GM21717 (cell line): ENCODE data around the gene RPL21.

Source experiments
- ATAC-seq: cut with Tn5 transposase; IDR thresholded peaks from one replicate; pipeline ENCODE4 v1.9.1; 2021; ENCODE audit warnings: mild to moderate bottlenecking, moderate library complexity; ENCODE audit not compliant: unreplicated experiment

The RPL21 gene

DNA sequence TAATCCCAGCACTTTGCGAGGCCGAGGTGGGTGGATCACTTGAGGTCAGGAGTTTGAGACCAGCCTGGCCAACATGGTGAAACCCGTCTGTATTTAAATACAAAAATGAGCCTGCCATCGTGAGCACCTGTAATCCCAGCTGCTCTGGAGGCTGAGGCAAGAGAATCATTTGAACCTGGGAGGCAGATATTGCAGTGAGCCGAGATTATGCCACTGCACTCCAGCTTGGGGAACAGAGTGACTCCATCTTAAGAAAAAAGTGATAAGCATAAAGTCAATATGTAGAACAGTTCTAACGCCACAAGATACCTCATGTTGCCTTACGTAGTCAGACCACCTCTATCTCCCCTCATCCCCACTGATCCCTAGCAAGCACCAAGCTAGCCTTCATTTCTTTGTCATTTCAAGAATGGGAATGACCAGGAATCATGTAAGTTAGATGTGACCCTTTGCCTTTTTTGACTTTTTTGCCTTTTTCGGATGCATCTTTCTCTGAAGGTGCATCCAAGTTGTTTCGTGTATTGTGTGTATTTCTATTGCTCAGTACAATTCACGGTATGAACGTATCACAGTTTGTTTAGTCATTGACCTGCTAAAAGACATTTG lies 6.4 kb downstream of the RPL21 start:
- ATAC-seq, result no peak

GRCh38 chr13:27258637-27259386 lies 7.5 kb downstream of the RPL21 start:
- ATAC-seq, result no peak

- ATAC-seq, result no peak
Observed at GRCh38 chr13:27259831-27260230, 8.5 kb downstream of the RPL21 start.

DNA sequence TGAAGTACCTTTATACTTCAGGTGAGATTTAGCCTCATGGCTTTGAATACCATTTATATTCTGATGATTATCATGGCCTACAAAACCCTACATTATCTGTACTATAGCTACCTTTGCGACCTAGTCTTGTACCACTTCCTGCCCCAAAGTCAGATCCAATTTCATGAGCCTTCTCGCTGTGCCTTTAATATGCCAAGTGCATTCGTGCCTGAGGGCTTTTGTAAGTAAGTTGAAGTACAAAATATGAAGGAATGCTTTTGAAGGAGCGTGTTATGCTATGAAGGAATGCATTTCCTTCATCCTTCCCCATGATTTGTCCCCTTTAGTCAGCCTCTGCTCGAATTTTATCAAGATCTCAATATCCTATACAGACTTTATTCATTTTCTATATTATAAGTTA lies 10.0 kb downstream of the RPL21 start:
- ATAC-seq, result no peak

DNA sequence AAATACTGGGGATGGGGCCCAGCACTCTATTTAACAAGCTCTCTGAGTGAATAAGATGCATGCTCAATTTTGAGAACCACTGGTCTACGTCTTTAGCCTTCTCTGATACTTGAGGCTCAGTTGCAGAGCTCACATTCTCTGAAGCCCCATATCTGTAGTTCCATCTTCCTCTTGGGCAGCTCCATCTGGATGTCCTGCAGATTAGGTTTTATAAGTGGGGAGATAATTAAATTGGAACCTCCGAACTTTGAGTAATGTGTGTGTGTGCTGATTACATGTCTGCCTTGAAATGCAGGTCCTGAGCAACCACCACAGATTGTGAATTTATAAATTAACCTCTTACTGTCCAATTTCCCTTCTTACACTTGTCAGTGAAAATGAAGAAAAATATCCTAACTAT lies 12.1 kb downstream of the RPL21 start:
- ATAC-seq, result no peak

DNA sequence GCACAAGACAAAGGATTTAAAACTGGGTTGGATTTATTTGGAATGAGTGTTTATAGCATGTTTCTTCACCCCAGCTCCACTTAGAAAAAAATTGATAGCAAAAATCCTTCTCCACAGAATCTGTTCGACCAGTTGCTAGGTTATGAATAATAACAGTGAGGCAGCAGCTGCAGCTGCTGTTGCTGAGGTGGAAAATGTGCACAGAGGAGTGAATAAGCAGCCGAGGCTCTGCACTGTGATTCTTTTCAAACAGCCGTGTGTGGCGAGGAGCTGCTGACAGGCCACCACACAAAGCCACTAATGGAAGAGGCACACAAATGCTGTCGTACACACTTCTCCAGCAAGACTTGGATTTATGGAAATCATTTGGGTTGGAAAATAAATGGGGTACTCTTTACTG lies 12.8 kb downstream of the RPL21 start:
- ATAC-seq, result no peak

GRCh38 chr13:27264648-27265047 lies 13.3 kb downstream of the RPL21 start:
- ATAC-seq, result no peak

DNA sequence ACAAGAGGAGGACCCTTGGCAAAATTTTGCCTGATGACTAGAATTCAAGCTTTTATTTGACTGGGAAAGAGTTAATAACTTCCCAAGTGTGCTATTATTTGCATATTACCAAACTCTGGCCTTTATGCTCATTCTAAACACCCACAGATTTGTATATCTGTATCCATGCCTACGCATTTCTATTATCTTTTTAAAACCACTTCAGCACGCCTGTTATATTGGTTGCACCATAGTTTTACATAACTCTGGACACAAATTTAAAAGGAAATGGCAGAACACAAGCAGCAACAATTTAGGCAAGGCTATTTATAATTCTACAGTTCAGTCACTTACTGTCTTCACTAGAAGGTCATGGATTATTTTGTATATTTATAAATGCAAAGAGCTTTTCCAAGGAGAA lies 15.6 kb downstream of the RPL21 start:
- no peak for ATAC-seq

GRCh38 chr13:27267596-27267995 lies 16.2 kb downstream of the RPL21 start:
- no peak for ATAC-seq

GRCh38 chr13:27269114-27269665 lies 17.8 kb downstream of the RPL21 start:
- no peak for ATAC-seq

DNA sequence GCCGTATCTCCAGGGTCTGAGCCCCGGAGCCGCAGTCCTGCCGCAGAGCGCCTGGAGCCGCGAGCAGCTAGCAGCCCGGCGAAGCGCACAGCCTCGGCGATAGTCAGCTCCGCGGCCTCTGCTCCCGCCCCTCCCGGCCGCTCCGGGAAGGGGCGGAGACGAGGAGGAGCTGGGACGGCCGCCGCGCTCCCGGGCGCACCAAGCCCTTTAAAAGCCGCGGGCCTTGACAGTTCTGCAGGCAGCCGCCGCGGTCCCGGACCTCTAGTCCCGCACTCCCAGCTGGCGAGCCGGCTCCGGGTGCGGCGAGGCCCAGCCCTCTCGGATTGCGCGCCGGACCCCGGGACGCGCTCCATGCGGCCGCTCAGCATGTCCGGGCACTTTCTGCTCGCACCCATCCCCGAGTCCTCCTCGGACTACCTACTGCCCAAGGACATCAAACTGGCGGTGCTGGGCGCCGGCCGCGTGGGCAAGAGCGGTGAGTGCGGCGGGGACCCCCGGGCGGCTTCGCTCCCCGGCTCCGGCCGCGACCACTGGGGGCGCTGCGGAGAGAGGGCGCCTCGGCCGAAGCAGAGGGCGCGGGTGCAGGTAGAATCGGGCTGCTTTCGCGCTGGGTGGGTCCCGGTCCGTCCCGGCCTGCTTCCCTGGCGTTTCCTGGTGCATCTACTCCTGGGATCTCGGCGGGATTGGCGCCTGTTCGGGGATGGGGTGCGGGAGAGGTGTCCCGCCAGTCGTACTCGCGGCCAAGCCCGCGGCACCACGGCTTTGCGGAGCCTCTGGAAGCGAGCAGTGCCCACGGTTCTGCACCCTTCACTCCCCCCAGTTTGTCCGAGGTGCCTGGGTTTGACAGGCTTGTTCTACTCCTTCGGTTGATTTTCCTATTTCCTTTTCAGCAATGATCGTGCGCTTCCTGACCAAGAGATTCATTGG lies 19.5 kb downstream of the RPL21 start, which contains the start of gene RASL11A:
RASL11A (plus strand) TSS at position 237 of the 927 bp plus-strand sequence; CDS start at position 352, 115 bp downstream.
- ATAC-seq, result peak; percentile 86

DNA sequence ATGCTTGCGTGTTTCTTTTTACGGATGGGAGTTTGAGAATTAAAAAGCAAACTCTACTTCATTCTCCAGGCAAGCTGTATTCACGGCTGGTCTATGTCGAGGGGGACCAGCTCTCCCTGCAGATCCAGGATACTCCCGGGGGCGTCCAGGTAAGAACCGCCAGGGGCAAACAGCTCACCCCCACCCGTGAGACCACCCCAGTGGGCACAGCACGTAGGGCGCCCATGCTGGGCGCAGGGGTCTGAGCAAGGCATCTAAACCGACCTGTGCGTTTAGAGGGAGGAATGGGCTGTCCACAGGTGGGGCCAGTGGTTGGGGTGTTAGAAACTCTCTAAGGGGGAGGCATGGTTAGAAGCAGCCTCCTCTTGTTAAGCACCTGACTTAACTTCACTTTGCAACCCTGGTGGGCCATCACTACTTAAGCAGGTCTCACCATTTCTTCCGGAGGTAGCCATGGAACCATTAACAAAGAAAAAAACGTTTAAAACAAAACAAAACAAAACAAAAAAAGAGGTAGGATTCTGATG lies 20.3 kb downstream of the RPL21 start:
- ATAC-seq, result no peak

GRCh38 chr13:27273658-27274425 lies 22.5 kb downstream of the RPL21 start:
- ATAC-seq, result no peak

DNA sequence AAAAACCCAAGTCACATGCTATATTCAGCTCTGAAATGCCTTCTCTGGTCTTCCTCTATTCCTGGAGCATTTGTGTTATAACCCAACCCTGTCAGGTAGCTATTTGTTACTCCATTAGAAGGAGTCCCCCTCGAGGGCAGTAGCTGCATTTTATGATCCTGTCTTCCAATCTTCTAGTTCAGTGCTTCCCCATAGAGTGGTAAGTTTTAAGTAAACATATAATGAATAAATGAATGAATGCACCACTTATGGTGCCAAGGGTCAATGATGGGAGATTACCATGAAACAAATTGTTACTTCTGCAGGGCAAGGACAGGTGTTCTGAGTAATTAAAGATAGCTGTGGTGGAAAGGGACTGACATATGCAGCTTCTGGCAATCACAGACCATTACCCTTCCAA lies 23.3 kb downstream of the RPL21 start:
- ATAC-seq, result no peak

DNA sequence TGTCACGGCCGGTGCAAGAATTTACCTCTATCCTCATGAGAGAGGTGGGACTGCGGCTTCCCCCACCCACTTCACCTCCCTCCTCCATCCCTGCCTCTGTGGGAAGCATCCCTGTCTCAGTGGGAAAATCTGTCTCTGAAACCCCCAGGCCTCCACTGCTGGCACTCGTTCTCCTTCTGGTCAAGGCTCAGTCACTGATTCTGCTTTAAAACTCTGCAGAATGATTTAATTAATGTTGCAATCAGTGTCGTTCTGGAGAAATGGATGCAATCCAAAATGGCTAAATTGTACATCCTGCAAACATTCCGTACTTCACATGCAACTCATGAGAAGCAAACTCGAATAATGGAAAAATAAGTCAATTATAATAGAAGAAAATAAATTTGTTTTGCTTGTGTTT lies 24.8 kb downstream of the RPL21 start:
- ATAC-seq, result no peak

DNA sequence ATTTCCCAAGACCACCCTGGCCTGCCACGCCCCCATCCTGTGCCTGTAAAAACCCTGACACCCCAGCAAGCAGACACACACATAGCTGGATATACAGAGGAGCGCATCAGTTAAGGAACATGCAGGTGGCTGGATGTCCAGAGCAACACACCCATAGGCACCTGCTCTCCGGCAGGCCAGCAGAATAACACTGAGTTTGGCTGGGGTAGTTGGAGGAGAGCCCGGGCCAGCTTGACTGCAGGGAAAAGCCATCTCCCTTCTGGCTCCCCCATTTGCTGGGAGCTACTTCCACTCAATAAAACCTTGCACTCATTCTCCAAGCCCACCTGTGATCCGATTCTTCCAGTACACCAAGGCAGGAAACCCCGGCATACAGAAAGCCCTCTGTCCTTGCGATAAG lies 28.1 kb downstream of the RPL21 start:
- ATAC-seq, result no peak

- no peak for ATAC-seq
Observed at GRCh38 chr13:27280009-27280656, 28.8 kb downstream of the RPL21 start.

DNA sequence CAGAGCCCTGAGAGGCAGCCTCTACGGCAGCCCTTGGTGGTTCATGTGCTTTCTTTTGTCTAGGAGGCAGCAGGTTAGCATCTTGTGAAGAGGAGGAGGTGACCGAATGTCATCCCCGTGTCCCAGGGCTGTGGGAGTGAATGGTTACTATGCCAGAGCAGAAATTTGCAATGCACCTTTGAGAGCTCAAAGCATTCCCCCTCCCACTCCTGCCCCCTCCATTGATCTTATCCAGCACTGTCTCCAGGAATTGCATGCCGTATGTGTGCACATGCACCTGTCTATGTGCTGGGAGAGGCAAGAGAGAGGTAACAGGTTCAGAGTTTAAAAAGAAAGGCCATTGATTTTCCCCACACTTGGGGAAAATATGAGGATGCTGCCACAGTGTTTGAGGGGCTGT lies 29.5 kb downstream of the RPL21 start:
- no peak for ATAC-seq

DNA sequence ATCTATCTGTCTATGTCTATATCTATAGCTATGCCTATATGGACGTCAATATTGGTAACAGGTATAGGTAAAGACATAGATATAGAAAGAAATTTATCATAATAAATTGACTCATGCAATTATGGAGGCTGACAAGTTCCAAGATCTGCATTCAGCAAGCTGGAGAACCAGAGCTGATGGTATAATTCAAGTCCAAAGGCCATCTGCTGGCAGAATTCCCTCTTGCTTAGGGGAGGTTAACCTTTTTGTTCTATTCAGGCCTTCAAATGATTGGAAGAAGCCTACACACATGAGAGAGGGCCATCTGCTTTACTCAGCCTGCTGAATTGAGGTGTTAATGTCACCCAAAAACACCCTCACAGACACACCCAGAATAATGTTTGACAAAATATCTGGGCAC lies 30.1 kb downstream of the RPL21 start:
- no peak for ATAC-seq
